SH-SY5Y (cell line): ENCODE results near the gene PDCD1.

Source experiments
- GATA2 ChIP-seq: IDR thresholded peaks from 2 replicates; pipeline ENCODE4 v1.6.1; 2011; ENCODE audit warnings: mild to moderate bottlenecking, low read depth, low read length
- GATA3 ChIP-seq: IDR thresholded peaks from 2 replicates; pipeline ENCODE4 v1.6.1; 2011; ENCODE audit warnings: low read depth, mild to moderate bottlenecking, low read length, moderate library complexity

GRCh38 chr2:241906826-241907570, 48.3 kb upstream of the PDCD1 start:
- TF ChIP-seq GATA3: no peak
- TF ChIP-seq GATA2: no peak
